Measurements from ENCODE around the gene XXYLT1. TPM values are rescaled to one million over a fixed set of nuclear protein-coding genes. Genes with fewer than 3 reads are reported as not detected.

XXYLT1 gene
- total and polyA plus RNA-seq, 2 of the 8 experiments (the other 6 are each of a cell fraction or from before 2014, with no cell fraction given): 18.9 to 23.8 TPM

- no peak for TF ChIP-seq CHD7 (IDR thresholded peaks at IDR 0.05; ENCODE audit: insufficient replicate concordance, low read length)
- no peak for TF ChIP-seq BCL11A (IDR thresholded peaks at IDR 0.05; ENCODE audit: low read depth in 2 of 2, low read length in 2 of 2)
- no peak for TF ChIP-seq POU5F1 (IDR thresholded peaks at IDR 0.05; ENCODE audit: low read depth, low read length)
- no peak for TF ChIP-seq JUN (IDR thresholded peaks at IDR 0.05; ENCODE audit: low read depth, low read length)
- TF ChIP-seq TEAD4 (IDR thresholded peaks at IDR 0.05; ENCODE audit: low read depth, low read length): no peak
Observed at GRCh38 chr3:195159814-195160165, 111.2 kb downstream of the XXYLT1 start (continued).
